GM12878 (cell line): ENCODE results near the gene CHAC2. TPM values are rescaled to one million over a fixed set of nuclear protein-coding genes. Genes with fewer than 3 reads are reported as not detected.

Experiments used
- ATAC-seq: fragments of 200-7000 bp; cut with Tn5 transposase; 3 replicates; pipeline ENCODE4 v1.9.1; 2020; ENCODE audit warnings: mild to moderate bottlenecking, moderate library complexity
- BruUV-seq: library from RNA; stranded (reverse); fragments of 400-500 nt; replicated peaks from 2 replicates; lab custom pipeline; 2021; lab: Mats Ljungman, UMichigan
- CTCF ChIA-PET: fragments of 300-600 bp; sonication (Branson Sonifier 250); formaldehyde crosslinking; extraction: SDS; loops from one replicate; lab custom pipeline; 2021; ENCODE audit warnings: inconsistent platforms; lab: Yijun Ruan, JAX
- POLR2A ChIA-PET: fragments of 350-600 bp; formaldehyde crosslinking; extraction: SDS; loops from one replicate; lab custom pipeline; 2021; ENCODE audit warnings: inconsistent platforms; lab: Charles Lee
- RAD21 ChIA-PET: fragments of 300-600 bp; sonication (Branson Sonifier 250); formaldehyde crosslinking; loops from one replicate; lab custom pipeline; 2023; ENCODE audit warnings: antibody characterized with exemption; ENCODE audit not compliant: unreplicated experiment; lab: Charles Lee
- SMC1A ChIA-PET: fragments of 300-600 bp; sonication (Branson Sonifier 250); formaldehyde crosslinking; loops from one replicate; lab custom pipeline; 2023; ENCODE audit not compliant: unreplicated experiment, uncharacterized antibody; lab: Charles Lee
- DNase-seq: peaks from one replicate; pipeline ENCODE4 v3.0.0-alpha.2; 2011; ENCODE audit warnings: low read depth, low spot score
- FAIRE-seq: peaks from 3 replicates; lab custom pipeline; 2011; peaks lifted over from hg19 to GRCh38; lab: Jason Lieb, UNC
- H2AFZ ChIP-seq: 2 replicates; pipeline ENCODE4 v1.6.0; 2011; ENCODE audit warnings: low read depth, low read length, control low read depth; ENCODE audit not compliant: control insufficient read depth
- H3K27ac ChIP-seq: 2 replicates; pipeline ENCODE4 v1.5.1; 2011; ENCODE audit warnings: control low read depth; ENCODE audit not compliant: control insufficient read depth, insufficient read depth
- H3K27me3 ChIP-seq, 2 experiments: replicated peaks in 1 of 2; 2 replicates each; pipeline versions ENCODE4 v1.6.0 to v1.6.1; 2011; ENCODE audit warnings: low read length in 1 of 2; ENCODE audit not compliant: control insufficient read depth in 2 of 2, insufficient read depth in 2 of 2
- H3K36me3 ChIP-seq, 2 experiments: 2 replicates each; pipeline ENCODE4 v1.5.1; 2011; ENCODE audit warnings: low read length in 1 of 2; ENCODE audit not compliant: control insufficient read depth in 2 of 2, insufficient read depth in 2 of 2
- H3K4me1 ChIP-seq: 2 replicates; pipeline ENCODE4 v1.6.1; 2011; ENCODE audit warnings: mild to moderate bottlenecking, low read length, moderate library complexity, mixed read lengths; ENCODE audit not compliant: control insufficient read depth, insufficient read depth
- H3K4me2 ChIP-seq: 2 replicates; pipeline ENCODE4 v1.6.0; 2011; ENCODE audit warnings: control low read depth; ENCODE audit not compliant: control insufficient read depth, insufficient read depth
- H3K4me3 ChIP-seq: fragments of 200-600 bp; sonication (generic); 2 replicates; pipeline ENCODE4 v1.5.1; 2016
- H3K79me2 ChIP-seq: 2 replicates; pipeline ENCODE4 v1.6.0; 2011; ENCODE audit warnings: low read length; ENCODE audit not compliant: control insufficient read depth, insufficient read depth
- H3K9ac ChIP-seq: 2 replicates; pipeline ENCODE4 v1.8.0; 2011; ENCODE audit warnings: low read length, control low read depth, mixed read lengths; ENCODE audit not compliant: control insufficient read depth, insufficient read depth
- H3K9me3 ChIP-seq: replicated peaks from 3 replicates; pipeline ENCODE4 v1.5.1; 2011; ENCODE audit warnings: mild to moderate bottlenecking, low read length; ENCODE audit not compliant: control insufficient read depth, insufficient read depth
- H4K20me1 ChIP-seq: 2 replicates; pipeline ENCODE4 v1.6.0; 2011; ENCODE audit not compliant: control insufficient read depth, insufficient read depth
- BCLAF1 ChIP-seq: fragments of 450-650 bp; IDR thresholded peaks from 2 replicates; pipeline ENCODE4 v1.6.1; 2017; ENCODE audit warnings: antibody characterized with exemption, mild to moderate bottlenecking, moderate library complexity
- MEF2A ChIP-seq: IDR thresholded peaks from 2 replicates; pipeline ENCODE4 v1.6.1; 2011; ENCODE audit warnings: low read depth, mild to moderate bottlenecking, low read length, moderate library complexity; ENCODE audit not compliant: insufficient read depth
- POU2F2 ChIP-seq: IDR thresholded peaks from 3 replicates; pipeline ENCODE4 v1.6.1; 2011; ENCODE audit warnings: low read depth, mild to moderate bottlenecking, low read length, borderline replicate concordance
- PRDM15 ChIP-seq: fragments of 450-650 bp; formaldehyde crosslinking; IDR thresholded peaks from 2 replicates; pipeline ENCODE4 v1.4.0; 2020; ENCODE audit warnings: mild to moderate bottlenecking, moderate library complexity
- RAD51 ChIP-seq: fragments of 450-650 bp; IDR thresholded peaks from 2 replicates; pipeline ENCODE4 v1.6.1; 2016; ENCODE audit warnings: moderate library complexity, mild to moderate bottlenecking, inconsistent platforms
- RCOR1 ChIP-seq: conservative IDR thresholded peaks from 2 replicates; pipeline ENCODE4 v1.6.1; 2012; ENCODE audit warnings: low read depth, low read length, improper control_type of control experiment
- SRF ChIP-seq, 2 experiments: IDR thresholded peaks; 2 replicates each; pipeline ENCODE4 v1.6.1; 2011; ENCODE audit warnings: low read depth in 2 of 2, low read length in 2 of 2, mild to moderate bottlenecking in 1 of 2, moderate library complexity in 1 of 2
- in situ Hi-C: fragments of 300-500 bp; cut with MboI; formaldehyde crosslinking; loops from 9 replicates; pipeline ENCODE4 v1.14.3; 2018; ENCODE audit warnings: mixed read lengths
- intact Hi-C: fragments of 100-400 bp; cut with micrococcal nuclease; formaldehyde crosslinking; loops from one replicate; pipeline ENCODE4 v1.14.2; 2022; ENCODE audit not compliant: unreplicated experiment
- polyA plus RNA-seq, 11 experiments: library from polyadenylated mRNA; depleted of rRNA in 4 of 11; unstranded in 6 of 11; stranded (reverse) in 5 of 11; fragments of >200 nt; fragmentation: Nextera tagmentation in 4 of 11; fragmentation: Illumina TruSeq in 1 of 11; extraction: Ambion mirVana in 4 of 11; extraction: Trizol in 1 of 11; gene quantifications; 1 replicate in 1 of 11; 2 replicates in 10 of 11; pipeline versions ENCODE4 v1.2.1 to v1.2.3, GENCODE V29; 2011 to 2016; ENCODE audit warnings: inconsistent platforms in 2 of 11, missing spikeins in 2 of 11, low read depth in 1 of 11
- total RNA-seq, 4 experiments: library from RNA; depleted of rRNA in 3 of 4; stranded (reverse); fragments of >200 nt in 3 of 4; fragmentation: Illumina TruSeq in 1 of 4; extraction: Trizol in 1 of 4; gene quantifications; 2 replicates each; pipeline versions ENCODE4 v1.2.1 to v1.2.3, GENCODE V29; 2013 to 2021
- TF ChIP-seq, protein P1 (sequence below): IDR thresholded peaks from 2 replicates; pipeline ENCODE4 v1.6.1; 2012; ENCODE audit warnings: mild to moderate bottlenecking, low read depth, low read length
- TF ChIP-seq, protein P2 (sequence below): fragments of 450-650 bp; IDR thresholded peaks from 2 replicates; pipeline ENCODE4 v1.6.1; 2017; ENCODE audit warnings: mild to moderate bottlenecking, moderate library complexity

CHAC2 gene
- total and polyA plus RNA-seq, 10 of the 15 experiments (the other 5 are each of a cell fraction or from before 2014, with no cell fraction given) = 11.0 to 67.6 (median 25.0) TPM

DNA sequence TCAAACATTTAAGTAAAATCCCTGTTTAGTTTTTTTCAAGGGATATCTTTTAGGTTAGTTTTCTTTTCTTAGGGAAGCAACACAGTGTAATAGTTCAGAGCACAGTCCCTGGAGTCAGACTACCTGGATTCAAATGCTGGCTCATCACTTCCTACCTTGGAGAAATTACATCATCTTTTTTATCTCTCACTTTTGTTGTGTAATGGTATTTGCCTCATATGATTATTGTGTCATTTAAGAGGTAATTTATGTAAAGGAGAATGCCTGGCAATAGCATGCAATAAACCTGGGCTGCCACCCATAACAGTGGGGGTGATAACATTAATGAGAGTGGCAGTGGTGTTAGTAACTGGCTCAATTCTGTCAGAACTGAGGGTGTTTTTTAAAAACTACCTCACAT is 45.5 kb downstream of the CHAC2 start:
- no peak overlapping the region for H3K9ac ChIP-seq
- ChIA-PET POLR2A (no interaction called here), SMC1A (no interaction called here), CTCF (interaction anchor here (0.6 kb wide), 1 partner anchor 63 kb away, joined by 3 read pairs; no protein-coding TSS in a partner anchor), RAD21 (no interaction called here)
- H3K27ac ChIP-seq = no peak overlapping the region
- BruUV-seq = no TSS peak
- intact Hi-C loops = no loop called here
- DNase-seq = no peak
- ATAC-seq = no peak
- in situ Hi-C loops = no loop called here
- no peak overlapping the region for H3K4me3 ChIP-seq
- no peaks in the 10 kb centered on the region for H3K27me3 ChIP-seq
- no peaks in the 10 kb centered on the region; a peak in 2 of 4 replicates for H3K36me3 ChIP-seq
- TF ChIP-seq BCLAF1 (no peak), RAD51 (no peak), POU2F2 (no peak), MEF2A (no peak), SRF (IDR thresholded peaks at IDR 0.05; ENCODE audit: low read depth in 2 of 2, low read length in 2 of 2) (no peak), RCOR1 (no peak), PRDM15 (CRISPR knock-in tag) (no peak)
- TF ChIP-seq, protein P1, sequence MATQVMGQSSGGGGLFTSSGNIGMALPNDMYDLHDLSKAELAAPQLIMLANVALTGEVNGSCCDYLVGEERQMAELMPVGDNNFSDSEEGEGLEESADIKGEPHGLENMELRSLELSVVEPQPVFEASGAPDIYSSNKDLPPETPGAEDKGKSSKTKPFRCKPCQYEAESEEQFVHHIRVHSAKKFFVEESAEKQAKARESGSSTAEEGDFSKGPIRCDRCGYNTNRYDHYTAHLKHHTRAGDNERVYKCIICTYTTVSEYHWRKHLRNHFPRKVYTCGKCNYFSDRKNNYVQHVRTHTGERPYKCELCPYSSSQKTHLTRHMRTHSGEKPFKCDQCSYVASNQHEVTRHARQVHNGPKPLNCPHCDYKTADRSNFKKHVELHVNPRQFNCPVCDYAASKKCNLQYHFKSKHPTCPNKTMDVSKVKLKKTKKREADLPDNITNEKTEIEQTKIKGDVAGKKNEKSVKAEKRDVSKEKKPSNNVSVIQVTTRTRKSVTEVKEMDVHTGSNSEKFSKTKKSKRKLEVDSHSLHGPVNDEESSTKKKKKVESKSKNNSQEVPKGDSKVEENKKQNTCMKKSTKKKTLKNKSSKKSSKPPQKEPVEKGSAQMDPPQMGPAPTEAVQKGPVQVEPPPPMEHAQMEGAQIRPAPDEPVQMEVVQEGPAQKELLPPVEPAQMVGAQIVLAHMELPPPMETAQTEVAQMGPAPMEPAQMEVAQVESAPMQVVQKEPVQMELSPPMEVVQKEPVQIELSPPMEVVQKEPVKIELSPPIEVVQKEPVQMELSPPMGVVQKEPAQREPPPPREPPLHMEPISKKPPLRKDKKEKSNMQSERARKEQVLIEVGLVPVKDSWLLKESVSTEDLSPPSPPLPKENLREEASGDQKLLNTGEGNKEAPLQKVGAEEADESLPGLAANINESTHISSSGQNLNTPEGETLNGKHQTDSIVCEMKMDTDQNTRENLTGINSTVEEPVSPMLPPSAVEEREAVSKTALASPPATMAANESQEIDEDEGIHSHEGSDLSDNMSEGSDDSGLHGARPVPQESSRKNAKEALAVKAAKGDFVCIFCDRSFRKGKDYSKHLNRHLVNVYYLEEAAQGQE = no peak
- TF ChIP-seq, protein P2, sequence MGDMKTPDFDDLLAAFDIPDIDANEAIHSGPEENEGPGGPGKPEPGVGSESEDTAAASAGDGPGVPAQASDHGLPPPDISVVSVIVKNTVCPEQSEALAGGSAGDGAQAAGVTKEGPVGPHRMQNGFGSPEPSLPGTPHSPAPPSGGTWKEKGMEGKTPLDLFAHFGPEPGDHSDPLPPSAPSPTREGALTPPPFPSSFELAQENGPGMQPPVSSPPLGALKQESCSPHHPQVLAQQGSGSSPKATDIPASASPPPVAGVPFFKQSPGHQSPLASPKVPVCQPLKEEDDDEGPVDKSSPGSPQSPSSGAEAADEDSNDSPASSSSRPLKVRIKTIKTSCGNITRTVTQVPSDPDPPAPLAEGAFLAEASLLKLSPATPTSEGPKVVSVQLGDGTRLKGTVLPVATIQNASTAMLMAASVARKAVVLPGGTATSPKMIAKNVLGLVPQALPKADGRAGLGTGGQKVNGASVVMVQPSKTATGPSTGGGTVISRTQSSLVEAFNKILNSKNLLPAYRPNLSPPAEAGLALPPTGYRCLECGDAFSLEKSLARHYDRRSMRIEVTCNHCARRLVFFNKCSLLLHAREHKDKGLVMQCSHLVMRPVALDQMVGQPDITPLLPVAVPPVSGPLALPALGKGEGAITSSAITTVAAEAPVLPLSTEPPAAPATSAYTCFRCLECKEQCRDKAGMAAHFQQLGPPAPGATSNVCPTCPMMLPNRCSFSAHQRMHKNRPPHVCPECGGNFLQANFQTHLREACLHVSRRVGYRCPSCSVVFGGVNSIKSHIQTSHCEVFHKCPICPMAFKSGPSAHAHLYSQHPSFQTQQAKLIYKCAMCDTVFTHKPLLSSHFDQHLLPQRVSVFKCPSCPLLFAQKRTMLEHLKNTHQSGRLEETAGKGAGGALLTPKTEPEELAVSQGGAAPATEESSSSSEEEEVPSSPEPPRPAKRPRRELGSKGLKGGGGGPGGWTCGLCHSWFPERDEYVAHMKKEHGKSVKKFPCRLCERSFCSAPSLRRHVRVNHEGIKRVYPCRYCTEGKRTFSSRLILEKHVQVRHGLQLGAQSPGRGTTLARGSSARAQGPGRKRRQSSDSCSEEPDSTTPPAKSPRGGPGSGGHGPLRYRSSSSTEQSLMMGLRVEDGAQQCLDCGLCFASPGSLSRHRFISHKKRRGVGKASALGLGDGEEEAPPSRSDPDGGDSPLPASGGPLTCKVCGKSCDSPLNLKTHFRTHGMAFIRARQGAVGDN = no peak
- no peak overlapping the region for H2AFZ ChIP-seq
- no peaks in the 10 kb centered on the region for H3K4me1 ChIP-seq
- H4K20me1 ChIP-seq = no peaks in the 10 kb centered on the region
- H3K9me3 ChIP-seq = no peaks in the 10 kb centered on the region
- FAIRE-seq = no peak
- H3K79me2 ChIP-seq = no peaks in the 10 kb centered on the region
- H3K4me2 ChIP-seq = no peak overlapping the region
